B cell (primary cell): ENCODE data around the gene ANAPC15. TPM values are rescaled to one million over a fixed set of nuclear protein-coding genes. Genes with fewer than 3 reads are reported as not detected.

Source experiments
- ATAC-seq: fragments of 200-7000 bp; cut with Tn5 transposase; one replicate; pipeline ENCODE4 v1.10.0; 2021; ENCODE audit warnings: low read depth, mild to moderate bottlenecking, moderate number of reproducible peaks, moderate library complexity
- CTCF ChIA-PET: fragments of 350-600 bp; sonication (Branson Sonifier 250); formaldehyde crosslinking; loops from one replicate; lab custom pipeline; 2021; ENCODE audit warnings: antibody characterized with exemption, inconsistent platforms; lab: Charles Lee
- POLR2A ChIA-PET: fragments of 350-600 bp; sonication (Branson Sonifier 250); formaldehyde crosslinking; loops from one replicate; lab custom pipeline; 2021; ENCODE audit warnings: antibody characterized with exemption; lab: Charles Lee
- DNase-seq: peaks from one replicate; pipeline ENCODE4 v3.0.0; 2013
- H2AFZ ChIP-seq: 2 replicates; pipeline ENCODE4 v1.6.1; 2012; ENCODE audit warnings: mild to moderate bottlenecking, low read depth, low read length; ENCODE audit not compliant: insufficient read depth, poor library complexity, severe bottlenecking
- H3K27ac ChIP-seq, 2 donors: 1 replicate in 1 of 2; 2 replicates in 1 of 2; pipeline ENCODE4 v1.5.1; 2012 to 2013; ENCODE audit warnings: low read length in 2 of 2, mild to moderate bottlenecking in 2 of 2, moderate library complexity in 1 of 2
- H3K27me3 ChIP-seq, 4 experiments: fragments of 200-600 bp in 1 of 4; sonication (generic) in 1 of 4; replicated peaks in 1 of 4; 1 replicate in 2 of 4; 2 replicates in 2 of 4; pipeline versions ENCODE4 v1.6.1 to v1.7.0; 2013 to 2016; ENCODE audit warnings: low read length in 3 of 4, mild to moderate bottlenecking in 2 of 4, mixed read lengths in 1 of 4, moderate library complexity in 1 of 4; ENCODE audit not compliant: insufficient read depth in 4 of 4, control insufficient read depth in 3 of 4; ENCODE audit errors: control extremely low read depth in 1 of 4
- H3K36me3 ChIP-seq, 2 experiments: replicated peaks in 1 of 2; 1 replicate in 1 of 2; 2 replicates in 1 of 2; pipeline versions ENCODE4 v1.6.1 to v1.7.1; 2013; ENCODE audit warnings: low read length in 1 of 2; ENCODE audit not compliant: insufficient read depth in 2 of 2, control insufficient read depth in 1 of 2; ENCODE audit errors: control extremely low read depth in 1 of 2, extremely low read depth in 1 of 2
- H3K4me1 ChIP-seq, 2 donors: fragments of 200-600 bp in 1 of 2; sonication (generic) in 1 of 2; 1 replicate in 1 of 2; 2 replicates in 1 of 2; pipeline versions ENCODE4 v1.5.1 to v1.6.1; 2013 to 2017; ENCODE audit warnings: low read length in 2 of 2; ENCODE audit not compliant: control insufficient read depth in 2 of 2, insufficient read depth in 2 of 2
- H3K4me2 ChIP-seq: replicated peaks from 2 replicates; pipeline ENCODE3; 2012; ENCODE audit warnings: mild to moderate bottlenecking, low read depth, low read length; ENCODE audit not compliant: poor library complexity, severe bottlenecking
- H3K4me3 ChIP-seq, 5 experiments: fragments of 200-600 bp in 1 of 5; sonication (generic) in 1 of 5; 1 replicate in 3 of 5; 2 replicates in 2 of 5; pipeline versions ENCODE4 v1.5.1 to v1.7.0; 2011 to 2016; ENCODE audit warnings: low read length in 4 of 5, mild to moderate bottlenecking in 4 of 5, low read depth in 2 of 5, control low read depth in 1 of 5, moderate library complexity in 1 of 5; ENCODE audit not compliant: insufficient read depth in 1 of 5; ENCODE audit errors: control extremely low read depth in 1 of 5, extremely low read depth in 1 of 5
- H3K79me2 ChIP-seq: fragments of 200-600 bp; sonication (generic); one replicate; pipeline ENCODE4 v1.6.0; 2016; ENCODE audit warnings: low read length; ENCODE audit not compliant: control insufficient read depth, insufficient read depth
- H3K9ac ChIP-seq: fragments of 200-600 bp; sonication (generic); 2 replicates; pipeline ENCODE4 v1.6.1; 2017; ENCODE audit warnings: mild to moderate bottlenecking, low read length, moderate library complexity
- H3K9me3 ChIP-seq, 3 donors: one replicate each; pipeline versions ENCODE4 v1.6.1 to v1.7.1; 2013; ENCODE audit warnings: low read length in 2 of 3; ENCODE audit not compliant: control insufficient read depth in 2 of 3, insufficient read depth in 1 of 3; ENCODE audit errors: control extremely low read depth in 1 of 3
- H4K20me1 ChIP-seq: 2 replicates; pipeline ENCODE4 v1.6.0; 2012; ENCODE audit warnings: mild to moderate bottlenecking, low read length; ENCODE audit not compliant: insufficient read depth, control insufficient read depth, poor library complexity, severe bottlenecking
- H3K27ac Mint-ChIP-seq: one replicate; pipeline ENCODE4 v1.8.0; 2021; ENCODE audit warnings: mixed read lengths
- H3K27me3 Mint-ChIP-seq: one replicate; pipeline ENCODE4 v1.8.0; 2021; ENCODE audit warnings: mixed read lengths
- H3K4me1 Mint-ChIP-seq: one replicate; pipeline ENCODE4 v1.8.0; 2021; ENCODE audit warnings: mixed read lengths
- H3K4me3 Mint-ChIP-seq: one replicate; pipeline ENCODE4 v1.8.0; 2021; ENCODE audit warnings: mixed read lengths
- H3K9me3 Mint-ChIP-seq: one replicate; pipeline ENCODE4 v1.8.0; 2022; ENCODE audit warnings: mixed read lengths; ENCODE audit not compliant: insufficient read depth
- EZH2 ChIP-seq: IDR thresholded peaks from 2 replicates; pipeline ENCODE4 v1.6.1; 2012; ENCODE audit warnings: borderline replicate concordance, low read depth, mild to moderate bottlenecking, moderate library complexity, low read length; ENCODE audit not compliant: insufficient read depth, poor library complexity, severe bottlenecking
- WGBS: methylation state at CpG from one replicate; pipeline ENCODE4 v1.1.5; 2013; ENCODE audit warnings: missing lambda C conversion rate; ENCODE audit not compliant: insufficient coverage; 5-methylcytosine and 5-hydroxymethylcytosine counted together
- intact Hi-C: fragments of 100-400 bp; cut with micrococcal nuclease; formaldehyde crosslinking; loops from one replicate; pipeline ENCODE4 v1.10.0; 2022
- polyA plus RNA-seq: library from polyadenylated mRNA; depleted of rRNA; stranded (reverse); fragments of >200 nt; gene quantifications from 2 replicates; pipeline ENCODE4 v1.2.3, GENCODE V29; 2012
- total RNA-seq, 2 donors: library from RNA; stranded (reverse); fragments of 120-200 nt in 1 of 2; gene quantifications; 1 replicate in 1 of 2; 2 replicates in 1 of 2; pipeline versions ENCODE4 v1.2.3 to v1.2.4, GENCODE V29; 2013 to 2022
- TF ChIP-seq, protein P1 (sequence below): fragments of 200-600 bp; IDR thresholded peaks from one replicate; pipeline ENCODE4 v1.8.0; 2022; ENCODE audit warnings: antibody characterized with exemption, mild to moderate bottlenecking

Gene ANAPC15
- total and polyA plus RNA-seq, 2 donors (not counting 1 experiment from before 2014, with no cell fraction given) = 27.1 to 27.7 TPM

GRCh38 chr11:72150882-72151281 is 38.4 kb upstream of the ANAPC15 start:
- no peak overlapping the region for H3K27ac Mint-ChIP-seq
- WGBS = 63% methylated on average over 3 of the region's 4 CpGs
- H3K9me3 Mint-ChIP-seq = no peaks in the 10 kb centered on the region

DNA sequence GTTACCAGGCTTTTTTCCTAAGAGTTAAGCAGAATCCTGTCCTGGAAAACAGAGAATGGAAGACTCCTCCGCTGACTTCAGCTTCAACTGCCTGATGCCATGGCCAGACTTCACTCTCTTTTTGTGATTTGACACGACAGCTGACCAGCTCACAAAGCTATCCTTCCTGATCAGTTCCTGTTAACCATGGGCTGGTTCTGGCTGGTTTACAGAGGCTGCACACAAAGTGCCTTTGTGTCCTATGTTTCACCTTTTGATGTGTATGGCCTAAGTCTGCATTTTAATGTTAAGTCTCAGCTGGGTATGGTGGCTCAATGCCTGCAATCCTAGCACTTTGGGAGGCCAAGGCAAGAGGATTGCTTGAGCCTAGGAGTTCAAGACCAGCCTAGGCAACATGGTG is 34.1 kb upstream of the ANAPC15 start:
- intact Hi-C loops = no loop called here
- Mint-ChIP-seq H3K4me3 (no peak overlapping the region), H3K27ac (no peak overlapping the region), H3K27me3 (peaks cover 6% of the 10 kb centered on the region), H3K9me3 (no peaks in the 10 kb centered on the region), H3K4me1 (no peaks in the 10 kb centered on the region)
- no peak overlapping the region for H3K4me3 ChIP-seq
- DNase-seq (no peak), ATAC-seq (no peak)
- no peak overlapping the region for H3K27ac ChIP-seq
- H3K9me3 ChIP-seq = no peaks in the 10 kb centered on the region
- H3K4me2 ChIP-seq = no peak overlapping the region
- H3K79me2 ChIP-seq = no peaks in the 10 kb centered on the region
- TF ChIP-seq EZH2 = no peak
- TF ChIP-seq, protein P1, sequence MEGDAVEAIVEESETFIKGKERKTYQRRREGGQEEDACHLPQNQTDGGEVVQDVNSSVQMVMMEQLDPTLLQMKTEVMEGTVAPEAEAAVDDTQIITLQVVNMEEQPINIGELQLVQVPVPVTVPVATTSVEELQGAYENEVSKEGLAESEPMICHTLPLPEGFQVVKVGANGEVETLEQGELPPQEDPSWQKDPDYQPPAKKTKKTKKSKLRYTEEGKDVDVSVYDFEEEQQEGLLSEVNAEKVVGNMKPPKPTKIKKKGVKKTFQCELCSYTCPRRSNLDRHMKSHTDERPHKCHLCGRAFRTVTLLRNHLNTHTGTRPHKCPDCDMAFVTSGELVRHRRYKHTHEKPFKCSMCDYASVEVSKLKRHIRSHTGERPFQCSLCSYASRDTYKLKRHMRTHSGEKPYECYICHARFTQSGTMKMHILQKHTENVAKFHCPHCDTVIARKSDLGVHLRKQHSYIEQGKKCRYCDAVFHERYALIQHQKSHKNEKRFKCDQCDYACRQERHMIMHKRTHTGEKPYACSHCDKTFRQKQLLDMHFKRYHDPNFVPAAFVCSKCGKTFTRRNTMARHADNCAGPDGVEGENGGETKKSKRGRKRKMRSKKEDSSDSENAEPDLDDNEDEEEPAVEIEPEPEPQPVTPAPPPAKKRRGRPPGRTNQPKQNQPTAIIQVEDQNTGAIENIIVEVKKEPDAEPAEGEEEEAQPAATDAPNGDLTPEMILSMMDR = no peak
- 44% methylated on average over 2 of the region's 2 CpGs for WGBS
- H3K27me3 ChIP-seq = no peaks in the 10 kb centered on the region
- no peak overlapping the region for H2AFZ ChIP-seq
- ChIA-PET POLR2A (no interaction called here), CTCF (interaction anchor here (1.0 to 6.1 kb wide), 5 partner anchors 9 to 131 kb away, joined by 3 to 215 read pairs (median 3); no protein-coding TSS in a partner anchor)
- no peaks in the 10 kb centered on the region for H3K4me1 ChIP-seq
- H4K20me1 ChIP-seq = no peaks in the 10 kb centered on the region
- no peak overlapping the region for H3K9ac ChIP-seq
- H3K36me3 ChIP-seq = no peaks in the 10 kb centered on the region

More at GRCh38 chr11:72150882-72151281, 38.4 kb upstream of the ANAPC15 start:
- Mint-ChIP-seq H3K27me3 (no peaks in the 10 kb centered on the region), H3K4me3 (no peak overlapping the region), H3K4me1 (no peaks in the 10 kb centered on the region)
- H3K36me3 ChIP-seq = no peaks in the 10 kb centered on the region
- no peak for DNase-seq
- H3K9me3 ChIP-seq = no peaks in the 10 kb centered on the region
- H3K4me1 ChIP-seq = no peaks in the 10 kb centered on the region
- TF ChIP-seq, protein P1 = no peak
- TF ChIP-seq EZH2 = no peak
- no peak overlapping the region for H3K27ac ChIP-seq
- H2AFZ ChIP-seq = no peak overlapping the region
- CTCF ChIA-PET = no interaction called here
- no peak overlapping the region for H3K9ac ChIP-seq
- H3K27me3 ChIP-seq = peaks cover 0 to 3% (median 1%) of the 10 kb centered on the region in 4 experiments
- ATAC-seq = no peak
- intact Hi-C loops = no loop called here
- H3K4me2 ChIP-seq = no peak overlapping the region
- H4K20me1 ChIP-seq = no peaks in the 10 kb centered on the region
- no peaks in the 10 kb centered on the region for H3K79me2 ChIP-seq
- POLR2A ChIA-PET = no interaction called here
- no peak overlapping the region for H3K4me3 ChIP-seq
